ENCODE measurements around the gene HSD17B10.
"Not testable (repeated sequence)": the region's sequence is repeated elsewhere in the genome, so short reads cannot be mapped to it uniquely, and the experiment has no call there.

Gene HSD17B10

GRCh38 chrX:53433651-53434639 is at the start of gene HSD17B10:
Gene HSD17B10 (minus strand): TSS chrX:53434370. CDS start chrX:53434345, 25 bp downstream.
- peak; percentile 96 for FAIRE-seq

- no peak for FAIRE-seq
Measured at GRCh38 chrX:53483416-53483815, 49.2 kb upstream of the HSD17B10 start.

GRCh38 chrX:53481816-53482465 is 47.8 kb upstream of the HSD17B10 start:
- FAIRE-seq = peak; percentile 70

GRCh38 chrX:53481093-53481492 is 46.9 kb upstream of the HSD17B10 start:
- FAIRE-seq = no peak

- FAIRE-seq = no peak
Measured at GRCh38 chrX:53479301-53479700, 45.1 kb upstream of the HSD17B10 start.

- no peak for FAIRE-seq
Measured at GRCh38 chrX:53476371-53476770, 42.2 kb upstream of the HSD17B10 start.

- FAIRE-seq = no peak
Measured at GRCh38 chrX:53474707-53475106, 40.5 kb upstream of the HSD17B10 start.

- no peak for FAIRE-seq
Measured at GRCh38 chrX:53471346-53471745, 37.2 kb upstream of the HSD17B10 start.

- not testable (repeated sequence) for FAIRE-seq
Measured at GRCh38 chrX:53468659-53469058, 34.5 kb upstream of the HSD17B10 start.

GRCh38 chrX:53458082-53458481 is 23.9 kb upstream of the HSD17B10 start:
- peak; percentile 81 for FAIRE-seq

GRCh38 chrX:53456254-53456653 is 22.1 kb upstream of the HSD17B10 start:
- no peak for FAIRE-seq

GRCh38 chrX:53452812-53453211 is 18.6 kb upstream of the HSD17B10 start:
- FAIRE-seq = no peak

GRCh38 chrX:53449632-53450031 is 15.5 kb upstream of the HSD17B10 start:
- no peak for FAIRE-seq

- FAIRE-seq = no peak
Measured at GRCh38 chrX:53447441-53447840, 13.3 kb upstream of the HSD17B10 start.

- FAIRE-seq = peak; percentile 47
Measured at GRCh38 chrX:53445977-53446376, 11.8 kb upstream of the HSD17B10 start.

- no peak for FAIRE-seq
Measured at GRCh38 chrX:53442322-53442631, 8.1 kb upstream of the HSD17B10 start.

- FAIRE-seq = no peak
Measured at GRCh38 chrX:53441531-53442321, 7.6 kb upstream of the HSD17B10 start.

- FAIRE-seq = no peak
Measured at GRCh38 chrX:53440621-53441517, 6.7 kb upstream of the HSD17B10 start.

GRCh38 chrX:53440101-53440500 is 5.9 kb upstream of the HSD17B10 start:
- no peak for FAIRE-seq

GRCh38 chrX:53438832-53439230 is 4.7 kb upstream of the HSD17B10 start:
- FAIRE-seq = no peak

- FAIRE-seq = no peak
Measured at GRCh38 chrX:53438174-53438831, 4.1 kb upstream of the HSD17B10 start.

GRCh38 chrX:53437206-53437605 is 3.0 kb upstream of the HSD17B10 start:
- no peak for FAIRE-seq
